GM11168 (cell line): ENCODE results near the gene LIPI.

Source experiments
- in situ Hi-C: fragments of 300-500 bp; cut with MboI; formaldehyde crosslinking; loops from one replicate; pipeline ENCODE4 v1.12.0; 2022; ENCODE audit warnings: low sequenced_read_pairs; ENCODE audit not compliant: unreplicated experiment

Gene LIPI

GRCh38 chr21:14210738-14211137 is at the start of gene LIPI:
TSS of gene LIPI (minus strand) at chr21:14210955. CDS start at chr21:14210845, 110 bp downstream.
- in situ Hi-C loops: no loop called here

GRCh38 chr21:14260174-14260764 is 49.5 kb upstream of the LIPI start:
- in situ Hi-C loops: no loop called here

GRCh38 chr21:14259747-14260146 is 49.0 kb upstream of the LIPI start:
- in situ Hi-C loops: loop anchor here (10.0 kb wide), 1 partner anchor 355 kb away; no protein-coding TSS in a partner anchor

- in situ Hi-C loops: loop anchor here (10.0 kb wide), 1 partner anchor 347 kb away; no protein-coding TSS in a partner anchor
These were observed 40.6 kb upstream of the LIPI start for GRCh38 chr21:14251336-14251735.

GRCh38 chr21:14245711-14246110 is 35.0 kb upstream of the LIPI start:
- in situ Hi-C loops: no loop called here

GRCh38 chr21:14244911-14245310 is 34.2 kb upstream of the LIPI start:
- in situ Hi-C loops: no loop called here

GRCh38 chr21:14243874-14244273 is 33.1 kb upstream of the LIPI start:
- in situ Hi-C loops: no loop called here

GRCh38 chr21:14243461-14243860 is 32.7 kb upstream of the LIPI start:
- in situ Hi-C loops: no loop called here

GRCh38 chr21:14241297-14241696 is 30.5 kb upstream of the LIPI start:
- in situ Hi-C loops: no loop called here

- in situ Hi-C loops: no loop called here
These were observed 28.5 kb upstream of the LIPI start for GRCh38 chr21:14239281-14239680.

GRCh38 chr21:14236180-14236579 is 25.4 kb upstream of the LIPI start:
- in situ Hi-C loops: no loop called here

GRCh38 chr21:14235101-14235500 is 24.3 kb upstream of the LIPI start:
- in situ Hi-C loops: no loop called here

GRCh38 chr21:14229399-14229798 is 18.6 kb upstream of the LIPI start:
- in situ Hi-C loops: no loop called here

- in situ Hi-C loops: no loop called here
These were observed 12.6 kb upstream of the LIPI start for GRCh38 chr21:14223365-14223764.

GRCh38 chr21:14215971-14216641 is 5.4 kb upstream of the LIPI start, which contains the start of gene RBM11:
TSS of gene RBM11 (plus strand) at chr21:14216157. CDS start at chr21:14216187, 30 bp downstream.
- in situ Hi-C loops: no loop called here

GRCh38 chr21:14213164-14213563 is 2.4 kb upstream of the LIPI start:
- in situ Hi-C loops: no loop called here

GRCh38 chr21:14206222-14206621 is 4.5 kb downstream of the LIPI start:
- in situ Hi-C loops: no loop called here

GRCh38 chr21:14166463-14167223 is 44.1 kb downstream of the LIPI start:
- in situ Hi-C loops: loop anchor here (10.0 kb wide), 1 partner anchor 172 kb away; no protein-coding TSS in a partner anchor

GRCh38 chr21:14143999-14144398 is 66.8 kb downstream of the LIPI start:
- in situ Hi-C loops: loop anchor here (10.0 kb wide), 1 partner anchor 129 kb away; no protein-coding TSS in a partner anchor

- in situ Hi-C loops: no loop called here
These were observed 86.5 kb downstream of the LIPI start for GRCh38 chr21:14124266-14124665.

- in situ Hi-C loops: no loop called here
These were observed 89.0 kb downstream of the LIPI start for GRCh38 chr21:14121719-14122118.
